Activated naive CD4-positive, alpha-beta T cell (primary cell): ENCODE results near the gene SLC25A18.
"Not testable (repeated sequence)": the region's sequence is repeated elsewhere in the genome, so short reads cannot be mapped to it uniquely, and the experiment has no call there.

Experiments
- DNase-seq, 4 experiments: peaks; one replicate each; lab custom pipeline; 2025; lab: John Stamatoyannopoulos, UW

Gene SLC25A18

DNA sequence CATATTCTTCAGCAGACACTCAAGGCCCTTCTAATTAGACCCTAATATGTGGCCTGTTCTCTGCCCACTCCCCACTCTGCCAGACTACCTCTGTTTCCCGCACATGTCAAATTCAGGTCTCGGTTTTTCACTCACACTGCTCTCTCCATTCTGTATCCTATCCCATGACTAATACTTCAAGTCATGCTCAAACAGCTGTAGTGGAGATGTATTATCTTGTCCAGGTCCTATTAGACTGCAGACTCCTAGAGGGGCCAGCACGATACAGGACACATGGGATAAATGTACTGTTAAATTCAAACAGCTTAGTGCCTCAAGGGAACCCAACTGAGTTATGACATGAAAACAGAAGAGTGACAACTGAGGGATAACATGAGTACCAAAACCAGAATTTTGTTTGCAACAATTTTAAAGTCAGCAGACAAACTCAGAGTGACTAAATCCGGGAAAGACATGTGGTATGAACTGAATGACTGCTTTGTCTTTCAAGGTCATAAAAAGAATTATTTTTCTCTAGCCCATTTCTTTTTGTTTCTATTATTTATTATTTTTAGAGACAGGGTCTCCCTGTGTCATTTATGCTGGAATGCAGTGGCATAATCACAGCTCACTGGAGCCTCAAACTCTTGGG lies 44.7 kb downstream of the SLC25A18 start:
- no peak for DNase-seq

DNA sequence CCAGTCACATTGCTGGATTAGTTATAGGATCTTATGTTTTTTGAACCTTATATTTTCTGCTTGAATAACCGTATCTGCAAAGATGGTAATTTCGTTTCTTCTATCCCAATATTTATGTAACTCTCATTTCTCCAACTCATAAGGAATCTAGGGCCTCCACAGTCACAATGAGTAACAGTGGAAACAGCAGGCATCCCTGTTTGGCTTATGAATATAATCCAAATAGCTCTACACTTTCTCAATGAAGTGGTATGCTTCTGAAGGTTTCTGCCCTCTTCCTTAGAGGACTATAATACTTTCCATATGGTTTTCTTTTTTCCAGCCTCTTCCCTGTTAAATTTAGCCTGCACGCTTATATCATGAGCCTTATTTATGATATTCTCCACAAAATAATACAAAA lies 48.8 kb downstream of the SLC25A18 start:
- no peak for DNase-seq

DNA sequence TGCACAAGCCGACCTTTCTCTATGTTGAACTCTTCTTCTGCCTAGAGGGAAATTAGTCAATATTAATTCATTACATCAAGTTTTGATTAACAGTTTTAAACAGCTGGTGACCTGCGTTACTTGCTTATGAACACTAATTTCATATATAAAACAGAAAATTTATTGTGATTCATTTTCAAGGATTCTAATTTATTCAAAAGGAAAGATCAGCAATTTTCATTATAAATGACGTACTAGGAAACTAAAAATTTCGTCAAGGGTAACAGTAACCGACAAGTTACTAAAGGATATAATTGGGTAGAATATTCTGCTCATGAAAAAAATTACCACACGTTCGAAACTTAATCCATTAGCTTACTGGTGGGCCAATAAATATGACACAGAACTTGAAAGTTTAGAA lies 50.0 kb downstream of the SLC25A18 start:
- no peak for DNase-seq

DNA sequence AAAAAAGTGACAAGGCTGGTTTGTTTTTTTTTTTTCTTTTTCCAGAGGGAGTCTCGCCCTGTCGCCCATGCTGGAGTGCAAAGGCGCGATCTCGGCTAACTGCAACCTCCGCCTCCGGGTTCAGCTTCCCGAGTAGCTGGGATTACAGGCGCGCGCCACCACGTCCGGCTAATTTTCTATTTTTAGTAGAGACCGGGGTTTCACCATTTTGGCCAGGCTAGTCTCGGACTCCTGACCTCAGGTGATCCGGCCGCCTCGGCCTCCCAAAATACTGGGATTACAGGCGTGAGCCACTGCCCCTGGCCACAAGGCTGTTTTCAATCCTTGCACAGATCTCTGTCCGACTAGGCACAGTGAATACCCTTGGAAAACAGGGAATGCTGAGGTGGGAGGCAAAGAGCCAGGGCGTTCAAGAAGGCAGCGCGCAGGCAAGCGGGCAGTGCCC lies 64.7 kb downstream of the SLC25A18 start:
- DNase-seq = no peak

DNA sequence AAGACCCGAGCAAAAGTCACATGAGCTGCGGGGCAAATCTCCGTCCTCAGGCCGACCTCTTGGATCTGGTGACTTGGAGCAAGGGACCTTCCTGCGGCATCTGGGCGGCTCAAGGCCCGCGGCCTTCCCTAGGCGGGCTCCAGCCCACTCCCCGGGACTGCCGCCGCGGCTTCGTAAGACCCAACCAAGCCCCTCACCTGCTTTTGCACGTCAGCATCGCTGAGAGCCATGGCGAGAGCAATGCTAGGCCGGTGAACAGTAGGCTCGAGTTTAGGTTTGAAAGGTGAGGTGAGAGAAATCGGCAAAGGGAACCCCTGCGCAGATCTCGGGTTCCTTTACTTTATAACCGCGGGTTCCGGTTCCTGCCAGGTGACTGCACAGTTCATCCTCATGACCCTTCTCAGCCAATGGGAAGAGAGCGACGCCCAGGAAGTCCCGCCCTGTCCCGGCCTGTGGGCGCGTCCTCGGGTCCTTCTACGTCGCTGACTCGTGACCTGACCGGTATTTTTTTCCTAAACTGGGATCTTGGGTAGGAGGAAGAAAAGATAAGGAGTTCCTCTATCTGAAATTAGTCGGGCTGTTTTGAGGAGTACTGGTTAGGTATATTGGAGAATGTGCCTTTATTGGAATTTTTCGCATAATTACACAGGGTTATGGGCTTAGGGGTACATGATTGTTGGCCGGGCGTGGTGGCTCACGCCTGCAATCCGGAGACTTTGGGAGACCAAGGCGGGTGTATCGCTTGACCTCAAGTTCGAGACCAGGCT lies 65.3 kb downstream of the SLC25A18 start, which contains the start of gene ATP6V1E1:
Gene ATP6V1E1, minus strand, starts transcription at position 344 of the 767 bp plus-strand sequence. Its CDS starts 114 bp downstream, at position 230.
- peak; percentile 82 to 92 (median 87) for DNase-seq

DNA sequence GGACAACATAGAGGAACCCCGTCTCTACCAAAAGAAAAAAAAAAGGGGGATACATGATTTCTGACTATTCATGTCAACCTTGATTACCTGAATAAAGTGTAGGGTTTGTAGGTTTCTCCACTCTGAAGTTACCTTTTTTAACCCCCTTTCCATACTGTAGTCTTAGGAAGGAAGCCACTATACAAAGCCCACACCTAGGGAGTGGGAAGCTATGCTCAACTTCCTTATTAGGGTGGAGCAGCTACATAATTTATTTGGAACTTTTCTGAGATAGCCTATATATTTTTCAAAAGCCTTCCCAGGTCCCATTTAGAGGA lies 65.8 kb downstream of the SLC25A18 start:
- DNase-seq = no peak

DNA sequence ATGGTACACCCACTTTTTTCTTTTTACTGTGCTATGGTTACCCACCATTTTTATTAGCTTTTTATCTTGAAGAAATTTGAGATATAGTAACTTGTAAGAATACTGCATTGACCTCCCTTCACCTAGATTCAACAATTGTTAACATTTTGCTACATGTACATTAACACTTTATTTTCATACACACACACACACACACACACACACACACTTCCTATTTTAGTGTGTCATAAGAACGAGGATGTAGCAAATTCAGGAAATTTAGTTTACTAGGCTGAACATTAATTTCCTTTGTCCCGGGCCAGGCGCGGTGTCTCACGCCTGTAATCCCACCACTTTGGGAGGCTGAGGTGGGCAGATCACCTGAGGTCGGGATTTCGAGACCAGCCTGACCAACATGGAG lies 66.3 kb downstream of the SLC25A18 start:
- DNase-seq = no peak

DNA sequence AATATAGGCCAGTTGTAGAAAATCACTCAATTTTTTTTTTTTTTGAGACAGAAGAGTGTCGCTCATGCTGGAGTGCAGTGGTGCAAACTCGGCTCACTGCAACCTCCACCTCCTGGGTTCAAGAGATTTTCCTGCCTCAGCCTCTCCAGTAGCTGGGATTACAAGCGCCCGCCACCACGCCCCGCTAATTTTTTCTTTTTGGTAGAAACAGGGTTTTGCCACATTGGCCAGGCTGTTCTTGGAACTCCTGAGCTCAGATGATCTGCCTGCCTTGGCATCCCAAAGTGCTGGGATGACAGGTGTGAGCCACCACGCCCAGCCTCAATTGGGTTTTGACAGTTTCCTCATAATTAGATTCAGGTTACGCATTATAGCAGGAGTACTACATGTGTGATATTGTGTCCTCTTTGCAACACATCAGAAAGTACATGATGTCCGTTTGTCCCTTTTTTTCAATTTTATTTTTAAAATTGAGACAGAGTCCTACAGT lies 67.8 kb downstream of the SLC25A18 start:
- no peak for DNase-seq

DNA sequence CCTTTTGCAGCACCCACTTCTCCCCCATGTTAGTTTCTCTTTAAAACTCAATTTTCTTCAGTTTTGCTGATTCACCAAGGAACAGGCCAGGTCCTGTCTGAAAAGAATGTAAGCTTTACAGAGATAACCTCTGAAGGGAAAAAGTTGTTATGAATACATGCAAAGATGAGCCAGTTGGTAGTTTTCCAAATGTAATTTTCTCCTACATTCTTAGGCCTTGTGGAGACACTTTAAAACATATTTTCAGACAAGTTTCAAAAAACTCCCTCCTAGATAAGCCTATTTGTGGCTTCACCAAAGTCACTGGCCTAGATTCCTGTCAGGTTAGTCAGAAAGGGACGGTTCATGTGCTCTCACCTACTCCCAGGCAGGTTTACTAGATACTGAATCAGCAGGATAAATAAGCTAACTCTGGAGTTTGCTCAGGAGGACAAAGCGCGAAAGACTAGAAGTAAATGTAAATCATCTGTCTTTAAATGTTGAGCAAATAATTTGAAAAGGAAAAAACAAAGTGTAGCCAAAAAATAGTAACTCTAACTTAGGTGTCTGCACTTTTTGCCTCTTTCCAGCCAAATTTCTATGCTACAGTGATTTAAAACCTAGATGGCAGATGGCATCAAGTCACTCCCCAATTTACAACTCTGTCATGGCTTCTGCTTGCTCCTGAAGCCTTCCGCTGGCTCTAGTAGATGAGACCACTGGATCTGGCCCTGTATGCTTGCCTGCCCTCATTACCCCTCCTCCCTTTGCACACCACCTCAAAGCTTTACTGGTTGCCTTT lies 70.1 kb downstream of the SLC25A18 start:
- DNase-seq = no peak

DNA sequence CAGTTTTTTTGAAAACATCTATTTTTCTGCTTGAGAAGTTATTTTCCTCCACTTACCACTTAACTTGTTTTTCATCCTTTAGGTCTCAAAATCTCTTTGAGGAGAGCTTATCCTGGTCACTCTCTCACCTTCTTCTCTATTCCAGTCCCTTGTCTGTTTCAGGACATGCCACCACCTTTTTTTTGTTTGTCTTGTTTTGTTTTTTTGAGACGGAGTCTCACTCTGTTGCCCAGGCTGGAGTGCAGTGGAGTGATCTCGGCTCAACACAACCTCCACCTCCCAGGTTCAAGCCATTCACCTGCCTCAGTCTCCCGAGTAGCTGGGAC lies 70.7 kb downstream of the SLC25A18 start:
- DNase-seq = no peak

DNA sequence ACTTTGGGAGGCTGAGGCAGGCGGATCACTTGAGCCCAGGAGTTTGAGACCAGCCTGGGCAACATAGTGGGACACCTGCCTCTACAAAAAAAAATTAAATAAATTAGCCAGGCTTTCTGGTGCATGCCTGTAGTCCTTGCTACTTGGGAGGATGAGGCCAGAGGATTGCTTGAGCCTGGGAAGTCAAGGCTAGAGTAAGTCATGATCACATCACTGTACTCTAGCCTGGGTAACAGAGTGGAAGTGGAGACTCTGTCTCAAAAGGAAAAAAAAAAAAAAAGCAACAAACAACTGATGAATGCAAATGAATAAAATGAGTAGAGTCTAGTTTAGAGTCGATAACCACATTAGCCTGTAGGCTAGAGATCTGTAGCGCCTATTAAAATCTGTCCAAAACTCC lies 71.4 kb downstream of the SLC25A18 start:
- no peak for DNase-seq

DNA sequence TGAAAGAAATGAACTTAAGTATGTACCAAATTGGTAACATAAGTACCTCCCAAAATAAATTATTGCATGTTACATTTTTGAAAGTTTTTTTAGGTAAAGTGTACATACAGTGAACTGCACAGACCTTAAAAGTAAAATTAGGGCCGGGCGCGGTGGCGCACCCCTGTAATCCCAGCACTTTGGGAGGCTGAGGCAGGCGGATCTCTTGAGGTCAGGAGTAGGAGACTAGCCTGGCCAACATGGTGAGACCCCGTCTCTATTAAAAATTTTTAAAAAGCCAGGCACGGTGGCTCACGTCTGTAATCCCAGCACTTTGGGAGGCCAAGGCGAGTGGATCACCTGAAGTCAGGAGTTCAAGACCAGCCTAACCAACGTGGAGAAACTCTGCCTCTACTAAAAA lies 73.6 kb downstream of the SLC25A18 start:
- DNase-seq = not testable (repeated sequence)

DNA sequence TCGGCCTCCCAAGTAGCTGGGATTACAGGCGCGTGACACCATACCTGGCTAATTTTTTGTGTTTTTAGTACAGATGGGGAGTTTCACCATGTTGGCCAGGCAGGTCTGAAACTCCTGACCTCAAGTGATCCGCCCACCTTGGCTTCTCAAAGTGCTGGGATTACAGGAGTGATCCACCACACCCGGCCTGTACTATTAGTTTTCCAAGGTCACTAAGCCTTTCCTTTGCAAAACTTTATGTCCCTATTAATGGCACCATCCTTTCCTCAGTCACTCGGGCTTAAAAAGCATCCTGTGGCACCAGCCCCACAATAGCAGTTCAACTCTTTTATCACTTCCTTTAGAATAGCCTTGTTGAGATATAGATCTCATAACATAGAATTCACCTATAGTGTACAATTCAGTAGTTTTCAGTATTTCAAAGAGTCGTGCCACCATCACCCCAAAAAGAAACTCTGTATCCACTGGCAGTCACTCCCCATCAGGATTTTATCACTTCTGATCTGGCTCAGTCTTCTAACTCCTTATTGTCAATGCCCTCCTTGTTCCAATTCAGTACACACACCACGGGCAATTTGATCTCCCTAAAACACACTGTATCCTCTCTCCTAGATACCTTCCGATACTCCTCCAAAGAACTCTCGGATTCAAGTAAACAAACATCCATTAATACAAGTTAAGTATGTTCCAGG lies 74.3 kb downstream of the SLC25A18 start:
- no peak for DNase-seq

DNA sequence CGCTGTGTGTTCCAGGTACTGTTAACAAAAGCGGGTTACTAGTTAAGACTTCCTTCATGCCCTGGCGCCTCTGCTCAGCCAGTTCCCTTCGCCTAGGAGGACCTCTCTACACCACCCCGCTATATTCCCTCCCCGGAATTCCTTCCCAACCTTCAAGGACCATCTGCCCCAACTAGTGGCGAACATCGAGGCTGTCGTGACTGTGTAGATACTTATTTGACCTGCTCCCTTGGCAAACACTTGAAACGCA lies 74.8 kb downstream of the SLC25A18 start:
- no peak for DNase-seq

DNA sequence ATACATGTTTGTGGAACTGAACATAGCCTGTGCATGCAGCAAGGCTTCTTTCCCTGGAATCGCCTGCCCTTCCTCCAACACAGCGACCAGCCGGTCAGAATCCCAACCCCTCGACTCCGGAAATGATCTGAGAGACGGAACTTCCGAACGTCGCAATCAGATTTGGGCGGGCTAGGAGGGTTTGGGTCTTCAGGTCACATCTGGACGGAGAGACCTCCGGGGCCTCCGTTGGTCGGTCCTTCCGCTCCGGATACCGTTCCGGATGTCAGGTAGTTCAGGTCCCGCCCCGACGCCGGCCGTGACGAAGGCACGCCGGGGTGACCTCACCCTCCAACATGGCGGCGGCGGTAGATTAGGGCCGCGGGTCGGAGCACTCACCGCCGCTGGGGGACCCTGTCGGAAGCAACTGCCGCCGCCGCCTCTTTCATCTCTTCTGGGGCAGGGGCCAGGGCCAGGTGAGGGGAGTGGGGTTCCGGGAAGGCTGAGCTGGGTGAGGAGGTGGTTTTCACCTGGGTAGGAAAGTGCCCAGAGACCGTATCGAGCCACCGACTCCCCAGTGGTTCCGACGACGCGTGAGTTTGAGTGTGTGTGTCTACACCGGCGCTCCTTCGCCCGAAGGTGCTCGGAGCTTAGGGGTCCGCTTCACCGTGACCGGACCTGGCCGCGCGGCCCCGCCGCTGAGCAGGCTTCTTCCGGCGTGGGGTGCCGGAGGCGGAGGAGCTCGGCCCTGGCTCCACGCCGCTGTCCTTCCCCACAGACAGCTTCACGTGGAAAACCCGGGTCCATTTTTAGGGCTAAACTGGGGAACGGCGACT lies 75.3 kb downstream of the SLC25A18 start, which contains the start of gene BCL2L13:
Gene BCL2L13, plus strand, starts transcription at position 326 of the 815 bp plus-strand sequence. CDS start 16,955 bp downstream, outside the sequence.
- peak; percentile 66 to 83 (median 72) for DNase-seq

DNA sequence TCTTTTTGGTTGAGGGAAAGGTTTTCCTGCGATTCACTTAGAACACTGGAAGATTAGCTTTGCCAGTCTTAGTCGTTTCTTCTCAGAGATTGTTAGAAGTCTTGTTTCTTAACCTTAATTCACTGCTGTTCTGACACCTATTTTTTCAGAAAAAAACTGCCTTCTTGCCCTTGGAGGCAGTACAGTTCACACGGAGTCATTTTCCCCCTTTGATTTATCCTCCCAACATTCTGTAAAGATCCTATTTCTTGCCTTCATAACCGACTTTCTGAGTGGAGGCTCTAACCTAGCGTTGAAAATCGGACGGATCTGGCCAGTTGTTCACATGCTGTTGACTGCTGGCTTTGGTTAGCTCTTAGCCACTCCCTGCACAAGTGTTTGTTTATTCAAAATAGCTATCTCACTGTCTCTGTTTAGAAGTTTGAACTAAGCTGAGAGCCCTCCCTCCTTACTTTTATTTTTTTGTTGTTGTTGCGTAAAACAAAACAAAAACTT lies 76.0 kb downstream of the SLC25A18 start:
- no peak for DNase-seq
